Stimulated activated naive CD8-positive, alpha-beta T cell treated with anti-CD3 and anti-CD28 coated beads, Interleukin-15, Interleukin-2, amounts not matched to agents 100 ng/mL and 50 ng/mL, for 24 hours (primary cell): ENCODE data around the gene KLHL2.

Experiments
- H3K27ac Mint-ChIP-seq: one replicate; pipeline ENCODE4 v1.8.0; 2021; ENCODE audit warnings: mild to moderate bottlenecking, mixed read lengths
- H3K27me3 Mint-ChIP-seq: one replicate; pipeline ENCODE4 v1.8.0; 2021; ENCODE audit warnings: mixed read lengths
- H3K36me3 Mint-ChIP-seq: one replicate; pipeline ENCODE4 v1.8.0; 2021; ENCODE audit warnings: low read depth, mixed read lengths
- H3K4me1 Mint-ChIP-seq: one replicate; pipeline ENCODE4 v1.8.0; 2021; ENCODE audit warnings: low read depth, mixed read lengths
- H3K4me3 Mint-ChIP-seq: one replicate; pipeline ENCODE4 v1.8.0; 2021; ENCODE audit warnings: mild to moderate bottlenecking, mixed read lengths
- H3K9me3 Mint-ChIP-seq: one replicate; pipeline ENCODE4 v1.8.0; 2021; ENCODE audit warnings: mixed read lengths

KLHL2 gene

GRCh38 chr4:165367040-165367439, 159.7 kb downstream of the KLHL2 start:
- Mint-ChIP-seq H3K27ac (no peak overlapping the region), H3K36me3 (no peaks in the 10 kb centered on the region), H3K9me3 (no peaks in the 10 kb centered on the region), H3K4me3 (no peak overlapping the region), H3K27me3 (peaks cover 5% of the 10 kb centered on the region), H3K4me1 (no peaks in the 10 kb centered on the region)

GRCh38 chr4:165368114-165368513, 160.8 kb downstream of the KLHL2 start:
- Mint-ChIP-seq H3K4me3 (no peak overlapping the region), H3K9me3 (no peaks in the 10 kb centered on the region), H3K27ac (no peak overlapping the region), H3K4me1 (no peaks in the 10 kb centered on the region), H3K36me3 (no peaks in the 10 kb centered on the region), H3K27me3 (peaks cover 2% of the 10 kb centered on the region)

- Mint-ChIP-seq H3K9me3 (no peaks in the 10 kb centered on the region), H3K27me3 (peaks cover 3% of the 10 kb centered on the region), H3K27ac (no peak overlapping the region), H3K4me3 (no peak overlapping the region), H3K36me3 (no peaks in the 10 kb centered on the region), H3K4me1 (no peaks in the 10 kb centered on the region)
These were observed 161.2 kb downstream of the KLHL2 start for GRCh38 chr4:165368567-165368966.

- no peak overlapping the region for H3K27ac Mint-ChIP-seq
- no peaks in the 10 kb centered on the region for H3K9me3 Mint-ChIP-seq
- no peaks in the 10 kb centered on the region for H3K36me3 Mint-ChIP-seq
- H3K4me3 Mint-ChIP-seq = no peak overlapping the region
- no peaks in the 10 kb centered on the region for H3K4me1 Mint-ChIP-seq
- H3K27me3 Mint-ChIP-seq = peaks cover 13% of the 10 kb centered on the region
These were observed 162.2 kb downstream of the KLHL2 start for GRCh38 chr4:165369522-165369921.

GRCh38 chr4:165370530-165370929, 163.2 kb downstream of the KLHL2 start:
- H3K36me3 Mint-ChIP-seq = no peaks in the 10 kb centered on the region

More at GRCh38 chr4:165370530-165370929, 163.2 kb downstream of the KLHL2 start:
- Mint-ChIP-seq H3K4me3 (no peak overlapping the region), H3K27me3 (peaks cover 22% of the 10 kb centered on the region), H3K9me3 (no peaks in the 10 kb centered on the region), H3K4me1 (peaks cover 4% of the 10 kb centered on the region), H3K27ac (no peak overlapping the region)
